Transverse colon (tissue), 4 donors: ENCODE measurements around the gene SLC39A11. TPM values are rescaled to one million over a fixed set of nuclear protein-coding genes. Genes with fewer than 3 reads are reported as not detected.

Source experiments
- DNase-seq: peaks from one replicate; pipeline ENCODE4 v3.0.0-alpha.2; 2019
- H3K27ac ChIP-seq, 4 donors: fragments of 200-600 bp; sonication (generic); 2 replicates each; pipeline ENCODE4 v1.5.1; 2016 to 2018; ENCODE audit warnings: inconsistent platforms in 4 of 4
- H3K27me3 ChIP-seq: fragments of 200-600 bp; sonication (generic); 2 replicates; pipeline ENCODE4 v1.5.1; 2017; ENCODE audit warnings: inconsistent platforms
- H3K36me3 ChIP-seq, 4 donors: fragments of 200-600 bp; sonication (generic); 2 replicates each; pipeline ENCODE4 v1.5.1; 2017 to 2019; ENCODE audit warnings: inconsistent platforms in 4 of 4
- H3K4me1 ChIP-seq, 4 donors: fragments of 200-600 bp; sonication (generic); 2 replicates each; pipeline ENCODE4 v1.5.1; 2017 to 2020; ENCODE audit warnings: inconsistent platforms in 4 of 4
- H3K4me3 ChIP-seq, 4 donors: fragments of 200-600 bp; sonication (generic); 1 replicate in 1 of 4; 2 replicates in 3 of 4; pipeline versions ENCODE4 v1.5.1 to v1.6.1; 2017 to 2019; ENCODE audit warnings: inconsistent platforms in 4 of 4
- H3K9me3 ChIP-seq, 2 donors: fragments of 200-600 bp; sonication (generic); 2 replicates each; pipeline ENCODE4 v1.5.1; 2017 to 2019; ENCODE audit warnings: inconsistent platforms in 2 of 2
- EP300 ChIP-seq: sonication (generic); formaldehyde crosslinking; IDR thresholded peaks from one replicate; pipeline ENCODE4 v1.6.1; 2017; ENCODE audit warnings: antibody characterized with exemption, low read depth
- POLR2A ChIP-seq: fragments of 450-650 bp; IDR thresholded peaks from one replicate; pipeline ENCODE4 v1.6.1; 2016; ENCODE audit warnings: antibody characterized with exemption, mild to moderate bottlenecking, moderate library complexity
- POLR2AphosphoS5 ChIP-seq, 3 donors: sonication (generic); formaldehyde crosslinking; IDR thresholded peaks; one replicate each; pipeline ENCODE4 v1.6.1; 2016; ENCODE audit warnings: antibody characterized with exemption in 3 of 3
- WGBS, 2 donors: methylation state at CpG; one replicate each; pipeline ENCODE4 v1.1.5; 2018; ENCODE audit warnings: low coverage in 1 of 2; 5-methylcytosine and 5-hydroxymethylcytosine counted together
- in situ Hi-C, 4 donors: fragments of 200-750 bp; cut with MboI; loops; one replicate each; pipeline versions ENCODE4 v1.15.0 to v1.15.1; 2017; ENCODE audit warnings: low sequenced_read_pairs in 3 of 4, low pct_ligation_motif_present in 1 of 4, low pct_unique_long_range_greater_than_20kb in 1 of 4
- intact Hi-C: fragments of 100-400 bp; cut with DNase I; formaldehyde crosslinking; loops from one replicate; pipeline ENCODE4 v1.15.1; 2023; ENCODE audit warnings: low total_unique reads
- total RNA-seq, 4 donors: library from RNA; depleted of rRNA; stranded (reverse); fragments of >200 nt; gene quantifications; one replicate each; pipeline ENCODE4 v1.1.0, GENCODE V29; 2016
- TF ChIP-seq, protein P1 (sequence below), 5 experiments: fragments of 200-600 bp in 3 of 5; fragments of 450-650 bp in 2 of 5; sonication (generic) in 3 of 5; IDR thresholded peaks; 1 replicate in 2 of 5; 2 replicates in 3 of 5; pipeline ENCODE4 v1.5.1; 2016 to 2017; ENCODE audit warnings: antibody characterized with exemption in 5 of 5, inconsistent platforms in 3 of 5, mild to moderate bottlenecking in 2 of 5, moderate library complexity in 1 of 5

Gene SLC39A11
- total RNA-seq, 4 donors from 2014 or later = 20.7 to 49.7 (median 33.3) TPM

DNA sequence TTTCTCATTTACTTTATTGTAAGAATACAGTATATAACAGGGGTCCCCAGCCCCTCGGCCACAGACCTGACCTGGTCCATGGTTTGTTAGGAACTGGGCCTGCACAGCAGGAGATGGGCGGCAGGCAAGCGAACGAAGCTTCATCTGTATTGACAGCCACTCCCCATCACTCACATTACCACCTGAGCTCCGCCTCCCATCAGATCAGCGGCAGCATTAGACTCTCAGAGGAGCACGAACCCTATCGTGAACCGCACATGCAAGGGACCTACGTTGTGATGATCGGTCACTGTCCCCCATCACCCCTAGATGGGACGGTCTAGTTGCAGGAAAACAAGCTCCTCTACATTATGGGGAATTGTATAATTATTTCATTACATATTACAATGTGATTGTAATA is 410.6 kb downstream of the SLC39A11 start:
- H3K36me3 ChIP-seq = no peaks in the 10 kb centered on the region
- intact Hi-C loops = no loop called here
- peaks cover 4 to 18% (median 11%) of the 10 kb centered on the region in 4 donors for H3K4me1 ChIP-seq
- no peak overlapping the region for H3K27ac ChIP-seq
- no peaks in the 10 kb centered on the region for H3K27me3 ChIP-seq
- H3K9me3 ChIP-seq = no peaks in the 10 kb centered on the region
- no peak overlapping the region for H3K4me3 ChIP-seq
- TF ChIP-seq EP300 (no peak), POLR2AphosphoS5 (IDR thresholded peaks at IDR 0.05) (no peak), POLR2A (no peak)
- TF ChIP-seq, protein P1, sequence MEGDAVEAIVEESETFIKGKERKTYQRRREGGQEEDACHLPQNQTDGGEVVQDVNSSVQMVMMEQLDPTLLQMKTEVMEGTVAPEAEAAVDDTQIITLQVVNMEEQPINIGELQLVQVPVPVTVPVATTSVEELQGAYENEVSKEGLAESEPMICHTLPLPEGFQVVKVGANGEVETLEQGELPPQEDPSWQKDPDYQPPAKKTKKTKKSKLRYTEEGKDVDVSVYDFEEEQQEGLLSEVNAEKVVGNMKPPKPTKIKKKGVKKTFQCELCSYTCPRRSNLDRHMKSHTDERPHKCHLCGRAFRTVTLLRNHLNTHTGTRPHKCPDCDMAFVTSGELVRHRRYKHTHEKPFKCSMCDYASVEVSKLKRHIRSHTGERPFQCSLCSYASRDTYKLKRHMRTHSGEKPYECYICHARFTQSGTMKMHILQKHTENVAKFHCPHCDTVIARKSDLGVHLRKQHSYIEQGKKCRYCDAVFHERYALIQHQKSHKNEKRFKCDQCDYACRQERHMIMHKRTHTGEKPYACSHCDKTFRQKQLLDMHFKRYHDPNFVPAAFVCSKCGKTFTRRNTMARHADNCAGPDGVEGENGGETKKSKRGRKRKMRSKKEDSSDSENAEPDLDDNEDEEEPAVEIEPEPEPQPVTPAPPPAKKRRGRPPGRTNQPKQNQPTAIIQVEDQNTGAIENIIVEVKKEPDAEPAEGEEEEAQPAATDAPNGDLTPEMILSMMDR (IDR thresholded peaks at IDR 0.05) = no peak
- 83 to 98% methylated on average over 10 to 12 of the region's 12 CpGs for WGBS, 2 donors
- DNase-seq = no peak
- in situ Hi-C loops = no loop called here

DNA sequence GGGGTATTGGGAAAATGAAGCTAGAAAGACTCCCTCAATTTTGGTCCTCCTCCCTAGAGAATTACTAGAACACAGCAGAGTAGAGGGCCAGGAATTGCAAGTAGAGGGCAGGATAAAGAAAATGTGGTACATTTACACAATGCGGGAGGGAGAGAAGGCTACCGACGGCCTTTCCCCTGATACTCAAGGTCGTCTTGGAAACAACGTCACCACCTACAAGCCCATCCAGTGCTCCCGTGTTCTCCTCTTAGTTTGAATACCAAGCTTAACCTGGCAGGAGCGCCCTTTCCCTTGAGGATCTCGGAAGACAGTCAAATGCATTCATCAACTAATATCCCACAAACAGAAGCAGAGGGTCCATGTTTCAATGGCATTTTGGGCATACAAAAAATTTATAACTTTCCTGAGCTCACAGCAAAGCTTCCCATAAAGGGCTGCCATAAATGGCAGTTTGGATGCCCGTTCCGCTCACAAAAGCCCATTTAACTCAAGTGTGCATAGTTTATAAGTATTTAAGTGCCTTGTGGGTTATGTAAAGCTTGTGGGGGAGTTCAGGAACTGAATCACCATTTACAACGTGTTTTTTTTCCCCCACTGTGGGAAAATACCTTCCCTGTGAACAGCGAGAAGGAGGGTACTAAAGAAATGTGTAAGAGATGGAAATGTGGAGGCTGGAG is 414.6 kb downstream of the SLC39A11 start:
- 75 to 90% methylated on average over 4 to 12 of the region's 12 CpGs for WGBS, 2 donors
- in situ Hi-C loops (loop anchor here in 1 of 4 donors (10.0 kb wide), 1 partner anchor 63 kb away; no protein-coding TSS in a partner anchor), intact Hi-C loops (no loop called here)
- no peaks in the 10 kb centered on the region for H3K9me3 ChIP-seq
- DNase-seq = no peak
- H3K4me3 ChIP-seq = no peak overlapping the region
- no peak overlapping the region for H3K27ac ChIP-seq
- H3K27me3 ChIP-seq = no peaks in the 10 kb centered on the region
- peaks cover 0 to 1% (median 0%) of the 10 kb centered on the region in 4 donors for H3K4me1 ChIP-seq
- TF ChIP-seq EP300 = no peak
- no peak for TF ChIP-seq POLR2A
- TF ChIP-seq, protein P1 (IDR thresholded peaks at IDR 0.05) = no peak
- no peak for TF ChIP-seq POLR2AphosphoS5 (IDR thresholded peaks at IDR 0.05)
- no peaks in the 10 kb centered on the region for H3K36me3 ChIP-seq

- H3K9me3 ChIP-seq = no peaks in the 10 kb centered on the region
- no peak overlapping the region for H3K27ac ChIP-seq
- H3K27me3 ChIP-seq = no peaks in the 10 kb centered on the region
- WGBS, 2 donors = 89% methylated on average over 2 of the region's 2 CpGs; no CpG with 5 or more reads in 1 of the 2 donors
- no peak overlapping the region for H3K4me3 ChIP-seq
- H3K36me3 ChIP-seq = no peaks in the 10 kb centered on the region
- no peaks in the 10 kb centered on the region for H3K4me1 ChIP-seq
- DNase-seq = no peak
- intact Hi-C loops = no loop called here
- TF ChIP-seq EP300 (no peak), POLR2A (no peak), POLR2AphosphoS5 (IDR thresholded peaks at IDR 0.05) (no peak)
- TF ChIP-seq, protein P1 (IDR thresholded peaks at IDR 0.05) = no peak
- in situ Hi-C loops = loop anchor here in 1 of 4 donors (10.0 kb wide), 1 partner anchor 62 kb away; no protein-coding TSS in a partner anchor
Measured at GRCh38 chr17:72677108-72677507, 415.4 kb downstream of the SLC39A11 start.

DNA sequence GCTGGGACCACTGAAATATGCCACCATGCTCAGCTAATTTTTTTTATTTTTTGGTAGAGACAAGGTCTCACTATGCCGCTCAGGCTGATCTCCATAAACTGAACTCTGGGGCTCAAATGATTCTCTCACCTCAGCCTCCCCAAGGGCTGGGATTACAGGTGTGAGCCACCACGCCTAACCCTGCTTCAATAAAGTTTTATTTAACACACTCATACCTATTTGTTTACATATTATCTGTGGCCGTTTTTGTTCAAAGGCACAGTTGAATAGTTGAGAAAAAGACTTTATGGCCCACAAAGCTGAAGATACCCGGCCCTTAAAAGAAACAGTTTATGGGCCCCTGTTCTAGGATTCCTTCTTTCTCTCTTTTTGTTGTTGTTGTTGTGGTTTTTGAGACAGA is 419.8 kb downstream of the SLC39A11 start:
- Histone ChIP-seq H3K9me3 (no peaks in the 10 kb centered on the region), H3K27me3 (no peaks in the 10 kb centered on the region), H3K4me3 (no peak overlapping the region), H3K27ac (no peak overlapping the region), H3K36me3 (no peaks in the 10 kb centered on the region), H3K4me1 (no peaks in the 10 kb centered on the region)
- intact Hi-C loops = no loop called here
- DNase-seq = no peak
- 65 to 80% methylated on average over 1 to 4 of the region's 4 CpGs for WGBS, 2 donors
- no peak for TF ChIP-seq EP300
- TF ChIP-seq, protein P1 (IDR thresholded peaks at IDR 0.05) = no peak
- TF ChIP-seq POLR2AphosphoS5 (IDR thresholded peaks at IDR 0.05) = no peak
- TF ChIP-seq POLR2A = no peak
- in situ Hi-C loops = loop anchor here in 1 of 4 donors (10.0 kb wide), 1 partner anchor 58 kb away; no protein-coding TSS in a partner anchor
